HG03521 (cell line): ENCODE results near the gene B4GALNT2.

Source experiments
- ATAC-seq: cut with Tn5 transposase; IDR thresholded peaks from one replicate; pipeline ENCODE4 v1.9.1; 2021; ENCODE audit warnings: mild to moderate bottlenecking, moderate library complexity; ENCODE audit not compliant: unreplicated experiment

The B4GALNT2 gene

GRCh38 chr17:49209061-49209571, 76.5 kb downstream of the B4GALNT2 start:
- no peak for ATAC-seq

- ATAC-seq, result peak; percentile 82
Observed at GRCh38 chr17:49210158-49211029, 77.8 kb downstream of the B4GALNT2 start, which contains the start of the genes ABI3 and GNGT2. Gene ABI3, plus strand, starts transcription at chr17:49210707. Its CDS starts 18 bp downstream, at chr17:49210725. Gene GNGT2, minus strand, starts transcription at chr17:49210574. Its CDS starts 3,152 bp downstream, at chr17:49207422.

GRCh38 chr17:49213399-49213798, 80.8 kb downstream of the B4GALNT2 start:
- ATAC-seq, result no peak

- ATAC-seq, result no peak
Observed at GRCh38 chr17:49213847-49214246, 81.3 kb downstream of the B4GALNT2 start.

- ATAC-seq, result no peak
Observed at GRCh38 chr17:49214676-49215360, 82.2 kb downstream of the B4GALNT2 start.

- no peak for ATAC-seq
Observed at GRCh38 chr17:49216482-49216881, 83.9 kb downstream of the B4GALNT2 start.

- no peak for ATAC-seq
Observed at GRCh38 chr17:49216953-49217650, 84.5 kb downstream of the B4GALNT2 start.

- ATAC-seq, result peak; percentile 51
Observed at GRCh38 chr17:49217651-49218413, 85.3 kb downstream of the B4GALNT2 start.

GRCh38 chr17:49218941-49219913, 86.7 kb downstream of the B4GALNT2 start:
- ATAC-seq, result no peak

GRCh38 chr17:49219987-49220386, 87.4 kb downstream of the B4GALNT2 start:
- no peak for ATAC-seq

- no peak for ATAC-seq
Observed at GRCh38 chr17:49223168-49223516, 90.6 kb downstream of the B4GALNT2 start.

GRCh38 chr17:49223517-49224197, 91.1 kb downstream of the B4GALNT2 start:
- ATAC-seq, result no peak

GRCh38 chr17:49224198-49224996, 91.8 kb downstream of the B4GALNT2 start:
- no peak for ATAC-seq

GRCh38 chr17:49224997-49225337, 92.4 kb downstream of the B4GALNT2 start:
- no peak for ATAC-seq

- no peak for ATAC-seq
Observed at GRCh38 chr17:49225554-49226236, 93.1 kb downstream of the B4GALNT2 start.
